Measurements from ENCODE around the gene RNF214. TPM values are rescaled to one million over a fixed set of nuclear protein-coding genes. Genes with fewer than 3 reads are reported as not detected.

RNF214 gene
- total and polyA plus RNA-seq, 2 of the 4 experiments (the other 2 are of a cell fraction), result 7.9 to 14.8 TPM

DNA sequence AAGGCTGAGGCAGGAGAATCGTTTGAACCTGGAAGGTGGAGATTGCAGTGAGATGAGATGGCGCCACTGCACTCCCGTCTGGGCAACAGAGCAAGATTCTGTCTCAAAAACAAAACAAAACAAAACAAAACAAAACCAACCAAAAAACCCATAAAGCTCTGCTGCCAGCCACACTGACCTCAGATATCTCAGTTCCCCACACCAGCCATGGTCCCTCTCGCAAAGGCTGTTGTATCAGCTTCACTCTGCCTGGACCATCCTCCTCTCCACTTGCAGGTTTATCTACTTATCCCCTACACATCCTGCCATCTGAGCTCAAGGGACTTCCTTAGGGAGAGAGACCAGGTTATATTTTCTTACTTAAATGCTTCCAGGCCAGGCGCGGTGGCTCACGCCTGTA, 69.8 kb downstream of the RNF214 start:
- Histone ChIP-seq H4K8ac (ENCODE audit: low read depth in 2 of 2, low read length in 2 of 2) (no peak overlapping the region), H3K9me1 (ENCODE audit: insufficient read depth, low read length) (peaks cover 7% of the 10 kb centered on the region; the same call in 1 of the 2 replicates), H4K91ac (ENCODE audit: insufficient read depth, low read depth, low read length) (no peak overlapping the region), H3K27me3 (ENCODE audit: control insufficient read depth, insufficient read depth, low read length) (no peaks in the 10 kb centered on the region), H3K79me1 (ENCODE audit: low read depth in 1 of 2, low read length in 2 of 2) (peaks cover 12 to 40% of the 10 kb centered on the region in 2 experiments), H3K9me3 (ENCODE audit: control insufficient read depth, insufficient read depth, low read length) (no peaks in the 10 kb centered on the region), H3K4me3 (ENCODE audit: insufficient read depth, low read depth, low read length) (no peak overlapping the region), H3K27ac (ENCODE audit: insufficient read depth, low read length) (no peak overlapping the region), H2BK20ac (ENCODE audit: low read depth, low read length) (no peak overlapping the region), H3K4ac (ENCODE audit: low read depth, low read length) (no peak overlapping the region), H3K56ac (ENCODE audit: extremely low read depth, insufficient read depth, low read length) (no peak overlapping the region), H3K18ac (ENCODE audit: low read depth, low read length) (no peak overlapping the region), H2AK9ac (replicated peaks; ENCODE audit: low read depth, low read length, poor library complexity) (no peak overlapping the region), H3K23ac (ENCODE audit: low read depth, low read length) (no peak overlapping the region), H3K4me1 (ENCODE audit: control insufficient read depth, insufficient read depth, low read length) (peaks cover 13% of the 10 kb centered on the region; the same call in 1 of the 2 replicates), H2BK5ac (ENCODE audit: low read depth, low read length, poor library complexity, severe bottlenecking) (no peak overlapping the region), H2BK15ac (ENCODE audit: low read depth, low read length) (no peak overlapping the region), H4K20me1 (ENCODE audit: insufficient read depth, low read length) (peaks cover 12% of the 10 kb centered on the region; the same call in 1 of the 2 replicates), H2AK5ac (ENCODE audit: low read depth, low read length) (no peak overlapping the region), H3K36me3 (ENCODE audit: control insufficient read depth, insufficient read depth, low read length) (peaks cover 5% of the 10 kb centered on the region), H3K14ac (replicated peaks; ENCODE audit: low read depth, low read length) (no peak overlapping the region), H3K4me2 (ENCODE audit: low read depth, low read length) (no peak overlapping the region), H4K5ac (ENCODE audit: low read depth, low read length) (no peak overlapping the region), H3K9ac (ENCODE audit: low read depth, low read length) (no peak overlapping the region), H2BK120ac (ENCODE audit: low read depth, low read length) (no peak overlapping the region), H2AFZ (replicated peaks; ENCODE audit: low read length, poor library complexity) (no peak overlapping the region)
- POLR2A ChIA-PET (ENCODE audit: unreplicated experiment), result no interaction called here
- intact Hi-C loops (cut with micrococcal nuclease) (no loop called here), in situ Hi-C loops (cut with MboI; ENCODE audit: low sequenced_read_pairs) (no loop called here), dilution Hi-C loops (cut with HindIII; ENCODE audit: low sequenced_read_pairs, unreplicated experiment) (no loop called here)
- DNase-seq (no peak), ATAC-seq (ENCODE audit: low read depth) (no peak)
- no TSS peak for BruUV-seq (replicated peaks)
- CTCF ChIA-PET, result no interaction called here
- 100% methylated on average over 3 of the region's 7 CpGs; no CpG with 5 or more reads in 1 of the 2 experiments for WGBS, 2 experiments (ENCODE audit: extremely low coverage in 2 of 2, insufficient read length in 1 of 2)
- TF ChIP-seq USF2 (IDR thresholded peaks at IDR 0.05; ENCODE audit: low read depth, low read length) (no peak), CEBPB (IDR thresholded peaks at IDR 0.05; ENCODE audit: low read depth, low read length) (no peak), SMC3 (IDR thresholded peaks at IDR 0.05; ENCODE audit: low read depth, low read length) (no peak), POLR2A (IDR thresholded peaks at IDR 0.05; ENCODE audit: low read depth, low read length) (no peak), FOS (IDR thresholded peaks at IDR 0.05; ENCODE audit: low read depth, low read length) (no peak), RAD21 (IDR thresholded peaks at IDR 0.05; ENCODE audit: low read length) (no peak), BHLHE40 (IDR thresholded peaks at IDR 0.05; ENCODE audit: low read depth, low read length) (no peak)
